Subcutaneous adipose tissue (tissue), 4 donors: ENCODE data around the gene ZNF775. TPM values are rescaled to one million over a fixed set of nuclear protein-coding genes. Genes with fewer than 3 reads are reported as not detected.

Experiments
- total RNA-seq, 4 donors: library from RNA; depleted of rRNA; stranded (reverse); fragments of >200 nt; gene quantifications; one replicate each; pipeline ENCODE4 v1.1.0, GENCODE V29; 2016
- TF ChIP-seq, protein P1 (sequence below): fragments of 450-650 bp; IDR thresholded peaks from one replicate; pipeline ENCODE4 v1.5.1; 2016; ENCODE audit warnings: low read depth, mild to moderate bottlenecking, control low read depth, antibody characterized with exemption, moderate library complexity

ZNF775 gene
- total RNA-seq, 4 donors from 2014 or later, result 0.49 to 4.2 (median 1.9) TPM

DNA sequence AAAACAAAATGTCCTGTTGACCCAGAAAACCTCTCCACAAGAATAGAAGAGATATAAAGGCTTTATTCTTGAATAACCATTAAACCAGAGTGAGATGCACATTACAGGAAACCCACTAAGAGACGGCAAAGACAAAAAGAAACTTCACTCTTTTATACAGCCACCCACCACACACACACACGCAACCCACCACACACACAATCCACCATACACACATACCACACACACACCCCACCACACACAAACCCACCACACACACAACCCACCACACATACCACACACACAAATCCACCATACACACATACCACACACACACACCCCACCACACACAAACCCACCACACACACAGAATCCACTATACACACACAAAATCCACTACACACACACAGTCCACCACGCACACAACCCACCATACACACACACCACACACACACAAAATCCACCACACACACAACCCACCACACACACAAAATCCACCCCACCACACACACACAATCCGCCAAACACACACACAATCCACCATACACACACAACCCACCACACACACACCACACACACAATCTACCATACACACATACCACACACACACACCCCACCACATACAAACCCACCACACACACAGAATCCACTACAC lies 20.0 kb upstream of the ZNF775 start:
- TF ChIP-seq, protein P1, sequence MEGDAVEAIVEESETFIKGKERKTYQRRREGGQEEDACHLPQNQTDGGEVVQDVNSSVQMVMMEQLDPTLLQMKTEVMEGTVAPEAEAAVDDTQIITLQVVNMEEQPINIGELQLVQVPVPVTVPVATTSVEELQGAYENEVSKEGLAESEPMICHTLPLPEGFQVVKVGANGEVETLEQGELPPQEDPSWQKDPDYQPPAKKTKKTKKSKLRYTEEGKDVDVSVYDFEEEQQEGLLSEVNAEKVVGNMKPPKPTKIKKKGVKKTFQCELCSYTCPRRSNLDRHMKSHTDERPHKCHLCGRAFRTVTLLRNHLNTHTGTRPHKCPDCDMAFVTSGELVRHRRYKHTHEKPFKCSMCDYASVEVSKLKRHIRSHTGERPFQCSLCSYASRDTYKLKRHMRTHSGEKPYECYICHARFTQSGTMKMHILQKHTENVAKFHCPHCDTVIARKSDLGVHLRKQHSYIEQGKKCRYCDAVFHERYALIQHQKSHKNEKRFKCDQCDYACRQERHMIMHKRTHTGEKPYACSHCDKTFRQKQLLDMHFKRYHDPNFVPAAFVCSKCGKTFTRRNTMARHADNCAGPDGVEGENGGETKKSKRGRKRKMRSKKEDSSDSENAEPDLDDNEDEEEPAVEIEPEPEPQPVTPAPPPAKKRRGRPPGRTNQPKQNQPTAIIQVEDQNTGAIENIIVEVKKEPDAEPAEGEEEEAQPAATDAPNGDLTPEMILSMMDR, result no peak

DNA sequence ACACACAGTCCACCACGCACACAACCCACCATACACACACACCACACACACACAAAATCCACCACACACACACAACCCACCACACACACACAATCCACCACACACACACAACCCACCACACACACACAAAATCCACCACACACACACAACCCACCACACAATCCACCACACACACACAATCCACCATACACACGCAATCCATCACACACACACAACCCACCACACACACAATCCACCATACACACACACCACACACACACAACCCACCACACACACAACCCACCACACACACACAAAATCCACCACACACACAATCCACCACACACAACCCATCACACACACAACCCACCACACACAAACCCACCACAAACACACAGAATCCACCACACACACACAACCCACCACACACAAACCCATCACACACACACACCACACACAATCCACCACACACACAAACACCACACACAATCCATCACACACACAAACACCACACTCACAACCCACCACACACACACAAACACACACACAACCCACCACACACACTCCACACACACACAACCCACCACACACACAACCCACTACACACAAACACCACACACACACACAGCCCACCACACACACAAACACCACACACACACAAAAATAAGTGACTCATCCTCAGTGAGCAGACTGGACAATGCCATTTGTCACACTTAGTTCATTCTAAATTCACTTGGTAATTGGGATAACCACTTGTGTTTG lies 19.3 kb upstream of the ZNF775 start:
- TF ChIP-seq, protein P1, result no peak

DNA sequence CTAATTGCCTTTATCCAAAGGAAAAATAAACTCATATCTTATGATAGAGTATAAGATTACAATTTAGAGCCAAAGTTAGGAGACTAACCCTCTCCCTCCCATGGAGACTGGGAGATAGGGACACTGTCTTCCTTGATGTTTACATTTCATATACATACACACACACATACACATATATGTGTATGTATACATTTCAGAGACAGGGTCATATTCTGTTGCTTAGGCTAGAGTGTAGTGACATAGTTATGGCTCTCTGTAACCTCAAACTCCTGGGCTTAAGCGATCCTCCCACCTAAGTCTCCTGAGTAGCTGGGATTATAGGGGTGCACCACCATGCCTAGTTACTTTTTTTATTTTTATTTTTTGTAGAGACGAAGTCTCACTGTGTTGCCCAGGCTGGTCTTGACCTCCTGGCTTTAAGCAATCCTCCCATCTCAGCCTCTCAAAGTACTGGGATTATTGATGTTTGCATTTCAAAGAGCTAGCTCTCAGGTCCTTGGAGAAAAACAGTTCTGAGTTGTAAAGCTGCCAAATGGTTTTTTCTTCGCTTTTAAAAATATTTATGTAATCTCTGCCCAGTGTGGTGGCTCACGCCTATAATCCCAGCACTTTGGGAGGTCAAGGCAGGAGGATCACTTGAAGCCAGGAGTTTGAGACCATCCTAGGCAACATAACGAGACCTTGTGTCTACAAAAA lies 18.6 kb upstream of the ZNF775 start:
- TF ChIP-seq, protein P1, result no peak

DNA sequence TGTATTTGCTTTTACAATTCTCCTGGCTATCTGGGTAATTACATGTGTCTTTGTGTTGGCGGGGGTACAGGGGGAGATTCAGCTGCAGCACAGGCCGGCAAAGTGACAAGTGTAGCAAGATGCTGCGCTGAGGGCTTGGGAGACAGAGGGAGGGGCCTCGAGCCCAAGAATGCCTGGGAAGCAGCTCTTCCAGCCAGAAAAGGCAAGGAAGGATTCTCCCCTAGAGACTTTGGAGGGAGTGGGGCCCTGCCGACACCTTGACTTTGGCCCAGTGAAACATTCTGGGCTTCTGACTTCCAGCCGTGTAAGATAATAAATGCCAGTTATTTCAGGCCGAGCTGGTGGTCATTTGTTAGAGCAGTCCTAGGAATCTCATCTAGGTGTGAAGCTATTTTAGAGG lies 17.7 kb upstream of the ZNF775 start:
- TF ChIP-seq, protein P1, result no peak

DNA sequence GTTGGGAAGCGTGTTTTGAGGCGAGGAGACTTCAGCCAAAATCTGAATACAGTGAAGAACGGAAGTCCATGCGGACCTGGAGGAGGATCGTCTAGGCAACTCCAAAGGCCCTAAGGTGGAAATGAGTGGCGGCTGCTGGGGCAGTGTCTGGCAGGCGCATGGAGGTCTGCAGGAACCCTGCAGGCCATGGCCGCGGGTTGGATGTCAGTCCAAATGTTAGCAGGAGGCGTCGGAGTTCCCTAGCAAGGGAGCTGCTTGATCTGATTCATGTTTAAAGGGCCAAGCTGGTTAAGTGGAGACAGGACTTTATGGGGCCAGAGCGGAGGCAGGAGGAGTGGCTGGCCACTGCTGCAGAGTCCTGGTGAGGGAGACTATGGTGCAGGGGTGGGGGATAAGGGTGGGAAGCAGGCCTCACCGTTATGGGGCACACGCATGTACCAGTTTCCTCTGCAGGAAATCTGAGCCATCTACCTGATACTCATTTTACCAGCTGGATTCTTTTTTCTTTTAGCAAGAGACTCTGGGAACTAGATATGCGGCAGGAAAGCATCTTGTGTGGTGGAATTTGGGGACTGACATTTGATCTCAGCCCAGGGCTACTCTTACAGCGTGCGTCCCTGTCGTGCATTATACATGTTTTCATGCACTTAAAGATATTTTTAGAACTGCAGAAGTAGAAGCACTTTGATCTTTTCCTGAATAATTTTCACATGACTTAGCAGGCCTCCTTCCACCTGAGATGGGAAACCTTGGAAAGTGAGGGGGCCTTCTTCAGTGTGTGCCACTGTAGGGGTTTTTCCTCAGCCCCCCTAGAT lies 17.1 kb upstream of the ZNF775 start:
- TF ChIP-seq, protein P1, result no peak

DNA sequence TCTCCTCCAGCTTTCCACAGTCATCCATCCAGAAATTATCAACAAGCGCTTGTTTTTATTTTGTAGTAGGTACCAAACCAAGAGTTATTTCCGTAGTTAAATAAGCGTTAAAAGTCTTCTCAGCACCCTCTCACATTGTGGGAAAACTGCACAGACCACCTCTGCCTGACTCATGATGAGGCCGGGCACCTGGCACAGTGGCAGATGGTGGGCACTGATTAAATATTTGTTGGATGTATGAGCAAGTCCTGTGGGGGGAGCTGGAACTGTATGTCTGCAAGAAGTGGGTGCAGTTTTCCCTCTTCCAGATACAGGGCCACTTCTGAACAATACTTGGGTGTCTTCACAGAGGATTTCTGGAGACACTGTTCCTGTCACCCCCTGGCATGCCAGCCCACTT lies 15.8 kb upstream of the ZNF775 start:
- TF ChIP-seq, protein P1, result no peak
